AG09319 (cell line): ENCODE data around the gene YAP1.

ENCODE experiments used
- DNase-seq: peaks from one replicate; pipeline ENCODE4 v3.0.0-alpha.2; 2010; ENCODE audit warnings: low read depth; ENCODE audit errors: extremely low read depth
- CTCF ChIP-seq: IDR thresholded peaks from 2 replicates; pipeline ENCODE4 v1.5.1; 2011; ENCODE audit warnings: low read depth, mild to moderate bottlenecking, inconsistent platforms, low read length, moderate library complexity

YAP1 gene

GRCh38 chr11:102138670-102139069 is 28.4 kb downstream of the YAP1 start:
- TF ChIP-seq CTCF: no peak
- DNase-seq: no peak

- no peak for TF ChIP-seq CTCF
- no peak for DNase-seq
Measured at GRCh38 chr11:102139081-102139498, 28.8 kb downstream of the YAP1 start.

GRCh38 chr11:102142333-102142732 is 32.1 kb downstream of the YAP1 start:
- no peak for DNase-seq
- no peak for TF ChIP-seq CTCF

GRCh38 chr11:102143867-102144266 is 33.6 kb downstream of the YAP1 start:
- no peak for DNase-seq

GRCh38 chr11:102144357-102145355 is 34.4 kb downstream of the YAP1 start:
- no peak for TF ChIP-seq CTCF
- DNase-seq: peak; percentile 74

More at GRCh38 chr11:102143867-102144266, 33.6 kb downstream of the YAP1 start:
- TF ChIP-seq CTCF: no peak

- no peak for TF ChIP-seq CTCF
- no peak for DNase-seq
Measured at GRCh38 chr11:102147015-102147414, 36.8 kb downstream of the YAP1 start.

- TF ChIP-seq CTCF: no peak
- no peak for DNase-seq
Measured at GRCh38 chr11:102147632-102148031, 37.4 kb downstream of the YAP1 start.
